ENCODE data around the gene HIVEP2.

Gene HIVEP2

GRCh38 chr6:142839686-142840040 lies 105.3 kb downstream of the HIVEP2 start:
- DNase-seq = no peak

- DNase-seq = peak; percentile 80
These were observed 105.9 kb downstream of the HIVEP2 start for GRCh38 chr6:142838821-142839685.

GRCh38 chr6:142835787-142836535 lies 109.0 kb downstream of the HIVEP2 start:
- no peak for DNase-seq

GRCh38 chr6:142834853-142835252 lies 110.1 kb downstream of the HIVEP2 start:
- DNase-seq = no peak

GRCh38 chr6:142833798-142834197 lies 111.2 kb downstream of the HIVEP2 start:
- no peak for DNase-seq

- DNase-seq = peak; percentile 76
These were observed 111.9 kb downstream of the HIVEP2 start for GRCh38 chr6:142833054-142833453.

- DNase-seq = no peak
These were observed 114.2 kb downstream of the HIVEP2 start for GRCh38 chr6:142830807-142831206.

- no peak for DNase-seq
These were observed 114.8 kb downstream of the HIVEP2 start for GRCh38 chr6:142830116-142830710.

GRCh38 chr6:142829556-142829955 lies 115.4 kb downstream of the HIVEP2 start:
- DNase-seq = no peak

GRCh38 chr6:142827991-142828390 lies 117.0 kb downstream of the HIVEP2 start:
- no peak for DNase-seq

- no peak for DNase-seq
These were observed 117.6 kb downstream of the HIVEP2 start for GRCh38 chr6:142827369-142827768.

GRCh38 chr6:142825760-142826159 lies 119.2 kb downstream of the HIVEP2 start:
- DNase-seq = no peak

GRCh38 chr6:142824426-142824825 lies 120.5 kb downstream of the HIVEP2 start:
- no peak for DNase-seq

GRCh38 chr6:142823256-142823902 lies 121.6 kb downstream of the HIVEP2 start:
- DNase-seq = no peak

GRCh38 chr6:142822842-142823241 lies 122.1 kb downstream of the HIVEP2 start:
- DNase-seq = no peak

GRCh38 chr6:142822383-142822782 lies 122.6 kb downstream of the HIVEP2 start:
- no peak for DNase-seq

- no peak for DNase-seq
These were observed 123.1 kb downstream of the HIVEP2 start for GRCh38 chr6:142821860-142822259.

GRCh38 chr6:142821164-142821716 lies 123.7 kb downstream of the HIVEP2 start:
- DNase-seq = no peak

- no peak for DNase-seq
These were observed 124.5 kb downstream of the HIVEP2 start for GRCh38 chr6:142820338-142821051.

- no peak for DNase-seq
These were observed 125.2 kb downstream of the HIVEP2 start for GRCh38 chr6:142819603-142820337.

GRCh38 chr6:142816486-142816885 lies 128.5 kb downstream of the HIVEP2 start:
- DNase-seq = no peak

- no peak for DNase-seq
These were observed 128.9 kb downstream of the HIVEP2 start for GRCh38 chr6:142816031-142816430.

All from NCI-H226 (cell line).